Left kidney (tissue), 2 donors: ENCODE results near the gene TIAM2. TPM values are rescaled to one million over a fixed set of nuclear protein-coding genes. Genes with fewer than 3 reads are reported as not detected.
"Not testable (repeated sequence)": the region's sequence is repeated elsewhere in the genome, so short reads cannot be mapped to it uniquely, and the experiment has no call there.

Experiments
- DNase-seq: peaks from one replicate; pipeline ENCODE4 v3.0.0-alpha.2; 2013
- polyA plus RNA-seq: library from polyadenylated mRNA; unstranded; fragments of 120-200 nt; gene quantifications from one replicate; pipeline ENCODE4 v1.2.1, GENCODE V29; 2013; ENCODE audit not compliant: insufficient read length

Gene TIAM2
- polyA plus RNA-seq, 1 donor: 24.0 TPM

DNA sequence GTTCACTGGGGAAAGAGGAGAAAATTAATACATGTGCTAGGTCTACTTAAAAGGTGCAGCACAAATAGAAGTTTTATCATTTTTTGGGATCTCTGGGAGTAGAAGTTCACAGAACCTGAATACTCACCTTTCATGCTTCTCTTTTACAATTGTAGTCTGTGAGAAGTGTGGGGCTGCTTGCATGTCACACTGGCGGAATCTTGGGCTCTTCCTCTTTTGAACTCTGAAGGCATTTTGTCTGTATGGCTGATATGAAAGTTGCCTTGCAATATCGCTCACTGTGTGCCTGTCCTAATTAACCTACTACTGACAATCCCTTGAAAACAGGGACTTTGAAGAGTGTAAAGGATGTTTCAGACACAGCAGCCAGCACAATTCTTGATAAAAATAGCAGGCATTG is 202.8 kb downstream of the TIAM2 start:
- no peak for DNase-seq

DNA sequence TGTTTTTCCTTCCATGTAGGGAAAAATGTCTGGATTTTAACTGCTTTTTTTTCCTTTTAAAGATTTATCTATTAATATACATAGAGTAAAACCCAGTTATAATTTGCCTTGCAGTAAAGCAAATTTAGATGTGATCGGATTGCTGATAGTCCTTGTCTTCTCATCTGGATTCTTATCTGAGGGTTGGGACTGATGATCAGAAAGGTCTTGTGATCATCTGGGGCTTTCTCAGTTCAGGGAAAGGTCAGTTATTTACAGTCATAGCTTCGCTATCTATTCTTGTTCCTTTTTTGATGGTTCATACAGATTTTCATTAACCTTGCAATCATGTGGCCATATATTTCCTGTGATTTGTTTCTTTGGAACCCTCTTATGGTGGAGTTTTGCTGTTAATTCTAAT is 204.9 kb downstream of the TIAM2 start:
- DNase-seq: no peak

DNA sequence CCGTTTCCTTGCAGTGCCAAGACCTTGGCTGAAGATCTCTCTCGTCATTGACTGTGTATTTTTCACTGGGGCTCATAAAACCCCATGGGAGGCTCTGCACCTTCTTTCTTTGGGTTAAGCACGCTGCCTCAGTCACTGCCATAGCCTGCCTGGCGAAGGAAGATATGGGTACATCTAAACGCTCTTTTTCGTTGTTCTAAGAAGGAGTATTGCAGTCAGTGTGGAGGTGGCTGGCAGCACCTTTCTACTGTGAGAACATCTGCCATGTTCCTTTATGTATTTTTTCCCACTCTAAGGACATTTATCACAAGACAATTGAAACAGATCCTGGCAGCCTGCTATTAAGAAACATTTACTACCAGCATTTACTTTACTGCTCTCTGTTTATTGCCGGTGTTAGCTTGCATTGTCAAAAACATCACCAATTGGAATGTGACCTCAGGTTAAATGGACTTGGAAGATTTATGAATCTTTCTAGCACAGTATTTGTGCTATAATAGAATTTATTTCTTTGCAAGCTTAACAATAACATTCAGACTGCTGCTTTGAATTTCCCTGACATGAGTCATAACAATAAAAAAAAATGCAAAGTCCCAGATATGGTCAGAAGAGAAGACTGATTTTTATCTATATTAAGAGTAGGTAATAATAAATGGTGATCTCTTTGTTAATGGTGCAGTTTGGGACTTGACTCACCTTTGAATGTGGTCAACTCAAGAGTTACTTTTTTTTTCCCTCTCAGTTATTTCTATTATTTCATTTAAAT is 206.5 kb downstream of the TIAM2 start:
- peak; percentile 30 for DNase-seq

DNA sequence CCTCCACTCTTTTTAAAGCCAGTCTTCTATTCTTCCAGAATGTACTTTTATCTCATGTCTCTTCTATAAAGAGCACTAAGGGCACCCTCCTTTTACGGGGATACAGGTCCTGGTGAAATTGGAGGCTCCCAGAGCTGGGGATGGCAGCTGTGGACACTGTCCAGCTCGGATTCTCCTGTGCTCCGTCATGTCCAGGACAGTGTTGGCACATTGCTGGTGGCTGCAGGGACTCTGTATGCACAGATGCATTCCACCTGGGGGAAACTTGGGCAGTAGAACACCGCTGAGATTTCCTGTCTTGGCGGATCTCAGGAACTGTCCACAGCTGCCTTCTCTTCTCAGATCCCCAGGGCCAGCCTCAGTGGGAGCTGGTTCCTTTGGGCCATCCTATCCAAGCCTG is 212.1 kb downstream of the TIAM2 start:
- DNase-seq: no peak

DNA sequence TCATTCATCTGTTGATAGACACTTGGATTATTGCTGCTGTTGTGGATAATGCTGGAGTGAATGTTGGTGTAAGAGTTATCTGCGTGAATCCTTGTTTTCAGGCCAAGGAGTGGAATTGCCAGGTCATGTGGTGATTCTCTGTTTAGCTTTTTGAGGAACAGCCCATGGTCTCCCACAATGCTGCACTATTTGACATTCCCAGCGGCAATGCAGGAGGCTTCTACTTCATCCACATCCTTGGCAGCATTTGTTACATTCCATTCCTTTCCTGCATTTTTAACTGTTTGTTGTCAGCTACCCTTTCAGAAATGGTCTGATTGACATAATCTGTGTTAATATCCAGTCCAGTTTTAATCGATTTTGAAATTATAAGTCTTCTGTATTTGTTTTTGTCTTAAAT is 217.0 kb downstream of the TIAM2 start:
- DNase-seq: no peak

DNA sequence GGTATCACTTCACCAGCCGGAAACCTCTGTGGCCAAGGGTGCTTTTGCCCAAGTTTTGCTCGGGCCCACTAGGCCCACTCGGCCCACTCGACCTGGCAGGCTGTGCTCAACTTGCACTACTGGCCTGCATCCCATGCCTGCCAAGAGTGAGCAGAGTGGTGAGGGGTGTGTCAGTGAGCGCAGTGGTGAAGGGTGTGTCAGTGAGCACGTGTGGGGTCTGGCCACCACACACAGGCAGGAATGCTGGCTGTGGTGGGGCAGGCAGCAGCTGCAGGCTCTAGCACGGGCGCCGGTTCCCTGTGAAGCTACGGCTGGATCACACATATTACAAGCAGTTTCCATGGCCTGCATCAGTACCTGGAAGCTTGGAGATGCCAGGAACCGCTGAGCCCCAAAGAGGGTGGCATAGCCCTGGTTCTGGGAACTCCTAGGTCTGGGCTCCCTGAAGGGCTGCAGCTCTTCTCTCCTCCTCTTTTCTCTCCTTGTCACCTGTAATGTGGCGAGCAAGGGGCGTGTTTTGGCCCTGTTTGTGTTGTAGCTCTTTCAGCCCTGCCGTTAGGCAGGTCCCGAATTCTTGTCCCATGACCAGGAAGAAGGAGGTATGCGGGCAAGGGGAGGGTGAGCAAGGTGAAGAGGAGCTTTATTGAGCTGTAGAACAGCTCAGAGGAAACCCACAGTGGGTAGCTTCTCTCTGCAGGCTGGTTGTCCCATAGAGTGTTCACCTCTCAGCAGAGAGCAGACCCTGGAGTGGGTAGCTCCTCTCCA is 217.7 kb downstream of the TIAM2 start:
- no peak for DNase-seq

DNA sequence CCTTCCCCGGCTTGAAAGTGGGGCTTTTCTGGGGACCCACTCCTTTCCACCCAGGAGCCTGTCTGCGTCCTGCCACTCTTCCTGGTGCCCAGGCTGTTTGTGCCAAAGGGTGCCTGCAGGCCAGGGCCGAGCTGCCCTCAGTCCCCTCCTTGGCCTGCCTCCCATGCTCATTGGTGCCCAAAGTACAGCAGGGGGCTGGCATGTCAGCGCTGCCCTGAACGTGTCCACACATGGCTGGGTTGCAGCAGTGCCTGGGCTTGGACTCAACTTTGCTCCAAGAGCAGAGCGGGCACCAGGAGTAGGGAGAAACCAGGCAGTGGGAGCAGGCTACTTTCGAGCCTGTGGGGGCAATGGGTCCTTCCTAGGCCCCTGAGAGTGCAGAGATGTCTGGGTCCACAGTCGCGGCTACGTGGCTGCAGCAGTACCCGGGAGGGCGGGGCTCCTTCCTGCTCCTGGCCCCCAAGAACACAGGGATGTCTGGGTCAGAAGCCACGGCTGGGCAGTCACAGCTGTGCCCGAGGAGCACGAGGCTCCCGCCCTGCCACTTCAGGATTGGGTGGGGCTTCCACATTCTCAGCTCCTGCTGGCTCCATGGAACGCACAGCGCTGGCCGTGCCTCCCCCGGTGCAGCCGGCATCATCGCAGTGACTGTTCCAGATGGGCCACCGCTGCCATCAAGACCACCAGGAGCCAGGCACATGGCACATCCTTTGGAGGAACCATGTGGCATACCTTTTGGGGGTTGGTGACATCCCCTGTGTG is 218.7 kb downstream of the TIAM2 start:
- no peak for DNase-seq

DNA sequence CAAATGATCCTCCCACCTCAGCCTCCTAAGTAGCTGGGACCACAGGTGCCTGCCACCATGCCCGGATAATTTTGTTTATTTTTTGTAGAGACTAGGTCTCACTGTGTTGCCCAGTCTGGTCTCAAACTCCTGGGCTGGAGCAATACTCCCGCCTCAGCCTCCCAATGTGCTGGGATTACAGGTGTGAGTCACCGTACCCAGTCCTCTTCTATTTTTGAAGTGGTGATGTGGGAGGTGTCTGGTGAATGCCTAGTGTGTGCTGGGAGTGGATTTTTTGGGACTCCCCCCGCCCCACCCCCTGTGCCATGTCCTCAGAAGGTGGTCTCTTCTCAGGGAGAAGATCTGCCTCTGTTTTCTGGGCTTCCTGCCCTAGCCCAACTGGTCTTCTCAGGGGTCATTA is 220.8 kb downstream of the TIAM2 start:
- DNase-seq: no peak

DNA sequence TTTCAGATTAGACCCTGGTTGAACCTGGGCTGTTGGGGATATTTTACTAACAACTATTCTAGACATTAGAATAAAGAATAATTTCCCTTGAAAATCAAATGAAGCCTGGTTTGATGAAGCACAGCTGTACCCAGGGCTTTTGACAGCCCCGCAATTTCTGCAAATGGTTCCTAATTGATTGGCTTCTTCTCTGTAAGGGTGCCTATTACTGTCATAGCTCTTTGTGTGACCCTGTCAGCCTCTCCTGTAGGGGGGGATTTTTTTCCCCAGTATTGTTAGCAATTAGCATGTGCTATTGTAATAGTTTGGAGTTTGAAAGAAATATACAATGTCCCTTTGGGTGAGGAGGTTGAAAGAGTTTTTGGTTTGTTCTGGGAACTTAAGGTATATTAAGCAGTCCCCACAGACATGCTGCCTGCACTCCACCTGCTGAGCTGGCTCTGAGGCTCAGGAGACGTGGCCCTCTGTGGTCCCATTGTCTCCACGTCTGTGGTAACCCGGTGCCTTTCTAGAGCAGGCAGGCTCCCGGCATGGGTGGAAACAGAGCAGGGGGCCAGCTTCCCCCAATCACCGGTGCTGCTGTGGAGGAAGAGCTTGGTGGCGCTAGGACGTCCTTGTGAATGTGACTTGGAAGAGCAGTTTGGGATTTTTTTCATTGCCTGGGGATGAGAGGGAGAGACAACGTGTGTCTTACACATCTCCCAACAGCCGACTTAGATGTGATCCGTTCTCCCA is 221.4 kb downstream of the TIAM2 start:
- no peak for DNase-seq

DNA sequence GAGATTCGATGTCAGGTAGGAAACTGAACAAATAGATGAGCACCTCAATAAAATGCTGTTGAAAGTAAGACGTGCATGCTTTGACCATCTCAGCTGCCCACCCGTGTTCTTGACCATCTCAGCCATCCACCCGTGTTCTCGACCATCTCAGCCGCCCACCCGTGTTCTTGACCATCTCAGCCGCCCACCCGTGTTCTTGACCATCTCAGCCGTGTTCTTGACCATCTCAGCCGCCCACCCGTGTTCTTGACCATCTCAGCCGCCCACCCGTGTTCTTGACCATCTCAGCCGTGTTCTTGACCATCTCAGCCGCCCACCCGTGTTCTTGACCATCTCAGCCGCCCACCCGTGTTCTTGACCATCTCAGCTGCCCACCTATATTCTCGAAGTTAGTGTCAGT is 223.6 kb downstream of the TIAM2 start:
- DNase-seq: not testable (repeated sequence)

DNA sequence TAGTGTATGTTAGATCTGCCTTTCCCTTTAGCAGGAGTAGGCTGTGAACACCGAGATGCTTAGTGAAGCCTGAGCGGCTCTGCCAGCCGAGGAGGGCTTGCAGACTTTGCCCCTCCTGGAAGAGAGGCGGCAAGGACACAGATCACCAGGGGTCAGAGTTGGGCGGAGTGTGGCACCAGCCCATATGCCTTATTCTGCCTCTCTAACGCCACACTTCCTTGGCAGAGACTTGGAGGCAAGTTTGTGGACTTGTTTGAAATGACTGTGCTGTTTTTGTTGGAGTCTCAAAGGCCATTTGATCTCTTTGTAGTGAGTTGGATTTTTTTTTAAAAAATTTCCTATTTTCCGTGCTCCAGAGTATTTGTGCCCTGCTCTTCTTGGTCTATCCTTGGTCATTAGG is 224.2 kb downstream of the TIAM2 start:
- DNase-seq: no peak

DNA sequence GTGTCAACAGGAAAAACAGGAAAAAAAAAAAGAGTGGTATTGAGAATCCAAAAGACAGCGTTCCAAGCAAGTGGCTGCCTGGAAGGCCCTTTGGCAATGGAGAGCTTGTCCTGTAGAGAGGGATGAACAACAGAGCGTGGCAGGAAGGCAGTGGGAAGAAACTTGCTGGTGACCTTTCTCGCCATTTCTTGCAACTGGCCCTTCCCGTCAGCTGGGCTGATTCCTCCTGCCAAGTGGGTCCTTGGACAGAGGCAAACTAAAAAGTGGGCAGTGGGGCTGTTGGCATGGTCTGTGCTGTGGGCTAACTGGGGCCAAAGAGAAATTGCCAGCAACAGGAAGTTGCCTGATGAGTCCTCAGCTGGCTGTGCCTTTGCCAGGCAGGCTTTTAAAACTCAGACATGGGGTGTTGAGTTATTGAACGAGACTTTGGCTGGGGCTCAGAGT is 224.8 kb downstream of the TIAM2 start:
- no peak for DNase-seq

DNA sequence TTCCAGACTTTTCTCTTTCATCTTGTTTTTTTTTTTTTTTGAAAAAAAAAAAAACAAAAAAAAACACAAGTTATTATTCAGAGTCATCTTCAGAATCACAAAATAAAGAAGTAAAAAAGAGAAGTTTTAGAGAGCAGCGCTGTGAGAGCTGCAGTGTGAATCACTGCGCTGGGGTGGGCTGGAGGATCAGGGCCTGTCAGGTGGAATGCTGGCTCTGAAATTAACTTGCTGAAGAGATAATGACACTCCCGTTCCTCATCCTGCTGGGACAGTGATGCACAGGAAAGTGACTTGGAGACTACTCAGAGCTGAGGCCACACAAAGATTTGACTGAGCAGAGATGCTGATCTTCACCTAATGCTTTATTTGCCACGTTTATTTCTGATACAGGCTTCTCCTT is 226.0 kb downstream of the TIAM2 start:
- no peak for DNase-seq

DNA sequence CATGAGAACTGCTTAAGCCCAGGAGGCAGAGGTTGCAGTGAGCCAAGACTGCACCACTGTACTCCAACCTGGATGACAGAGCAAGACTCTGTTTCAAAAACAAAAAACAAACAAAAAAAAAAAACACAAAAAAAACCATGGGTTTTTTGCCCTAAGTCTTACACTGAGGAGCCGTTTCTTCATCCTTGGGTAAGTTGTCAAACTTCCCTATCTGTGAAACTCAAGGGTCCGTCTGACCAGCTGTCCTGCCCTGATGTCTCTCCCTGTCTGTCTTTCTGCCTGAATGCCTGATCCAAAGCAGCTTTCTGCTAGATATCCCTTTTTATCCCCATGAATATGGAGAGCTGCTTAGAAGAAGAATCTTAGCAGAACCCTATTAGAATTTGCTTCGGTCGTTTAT is 227.4 kb downstream of the TIAM2 start:
- no peak for DNase-seq

DNA sequence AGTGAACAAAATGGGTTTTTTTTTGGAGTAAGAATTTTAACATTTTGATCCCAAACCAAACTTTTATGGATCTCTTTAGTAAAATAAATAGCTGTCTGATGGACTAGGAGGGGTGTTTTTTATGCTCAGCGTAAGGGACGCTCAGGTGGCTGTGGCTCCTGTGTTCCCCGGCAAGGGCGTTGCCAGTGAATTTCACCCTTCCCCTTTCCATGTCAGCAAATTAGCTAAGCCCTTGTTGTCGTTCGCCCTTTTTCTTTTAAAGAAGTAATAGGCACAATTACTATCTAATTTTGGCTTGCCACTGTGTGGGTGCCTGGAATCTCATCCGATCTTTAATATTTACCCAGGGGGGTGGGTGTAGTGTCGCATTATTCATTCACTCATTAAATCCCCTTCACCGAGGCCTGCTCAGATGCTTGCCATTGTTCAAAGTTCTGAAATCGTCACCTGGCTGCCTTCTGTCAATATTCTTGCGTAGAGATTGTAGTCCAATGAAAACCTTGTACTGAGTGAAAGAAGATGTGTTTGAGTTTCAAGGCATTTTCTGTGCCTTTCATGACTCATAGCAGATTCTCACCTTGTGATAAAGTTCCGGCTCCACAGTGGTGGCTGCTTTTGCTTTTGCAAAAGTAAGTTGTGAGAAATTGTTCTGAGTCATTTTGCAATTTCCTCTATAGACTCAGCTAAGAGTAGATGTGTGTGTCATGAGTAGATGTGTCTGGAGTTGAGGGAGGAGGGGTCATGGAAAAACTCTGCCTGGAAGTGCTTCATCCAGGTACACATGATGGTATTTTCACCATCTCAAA is 228.7 kb downstream of the TIAM2 start:
- DNase-seq: no peak

DNA sequence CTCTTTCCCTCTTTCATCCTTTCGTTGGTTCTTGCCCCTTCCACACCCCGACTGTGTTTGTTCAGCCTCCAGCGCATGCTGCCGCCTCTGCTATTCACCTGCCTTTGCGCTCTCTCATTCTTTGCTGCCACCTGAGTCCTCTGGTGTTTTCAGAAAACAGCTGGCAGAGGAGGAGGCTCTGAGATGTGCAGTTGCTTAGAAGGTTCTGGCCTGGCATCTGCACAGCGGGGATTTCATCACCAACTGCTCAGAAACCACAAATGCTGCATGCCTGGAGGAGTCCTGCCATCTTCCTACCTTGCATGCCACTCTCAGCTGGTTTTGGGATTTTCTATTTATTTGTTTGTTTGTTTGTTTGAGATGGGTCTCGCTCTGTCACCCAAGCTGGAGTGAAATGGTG is 229.5 kb downstream of the TIAM2 start:
- DNase-seq: no peak

DNA sequence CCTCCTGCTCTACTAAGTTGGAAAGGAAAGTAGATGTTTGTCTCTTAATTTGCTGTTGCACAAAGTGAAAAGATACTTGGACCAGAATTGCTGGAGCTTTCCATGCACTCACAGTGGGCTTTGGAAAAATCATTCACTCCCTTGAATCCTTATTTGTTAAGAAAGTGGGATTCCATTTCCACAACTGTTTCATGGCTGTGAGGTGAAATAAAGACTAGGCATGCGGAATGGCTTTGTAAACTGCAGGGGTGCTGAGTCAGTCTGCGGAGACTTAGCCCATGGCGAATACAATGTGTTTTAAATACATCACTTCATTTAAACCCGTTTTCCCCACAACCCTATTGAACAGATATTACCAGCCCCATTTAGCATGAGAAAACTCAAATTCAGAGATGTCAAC is 231.9 kb downstream of the TIAM2 start:
- DNase-seq: no peak

DNA sequence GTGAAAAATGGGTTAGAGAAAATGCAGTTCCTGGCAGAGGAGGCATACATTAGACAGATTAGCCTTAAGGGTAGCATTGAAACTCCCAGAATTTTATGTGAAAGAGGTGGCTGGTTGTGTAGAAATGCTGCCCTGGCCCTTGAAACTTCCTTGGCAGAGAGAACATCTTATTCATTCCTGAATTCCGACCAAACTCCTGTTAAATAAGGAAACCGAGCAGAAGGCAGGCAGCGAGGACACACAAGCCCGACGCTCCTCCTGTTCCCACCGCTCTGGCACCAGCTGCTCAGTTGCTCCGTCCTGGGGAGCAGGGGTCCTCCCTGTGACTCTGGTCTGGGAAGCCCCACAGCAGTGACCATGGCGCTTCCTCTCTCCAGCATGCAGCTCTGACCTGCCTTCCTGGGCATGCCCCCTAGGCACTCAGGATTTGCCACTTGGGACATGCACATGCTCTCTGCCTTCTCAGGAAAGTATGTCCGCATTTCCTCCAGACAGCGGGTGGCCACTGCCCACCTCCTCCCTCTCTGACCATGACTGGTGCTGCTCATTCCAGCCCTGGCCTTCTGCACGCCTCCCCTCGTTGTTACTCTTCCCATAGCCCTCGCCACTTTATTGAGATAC is 233.5 kb downstream of the TIAM2 start:
- DNase-seq: no peak

DNA sequence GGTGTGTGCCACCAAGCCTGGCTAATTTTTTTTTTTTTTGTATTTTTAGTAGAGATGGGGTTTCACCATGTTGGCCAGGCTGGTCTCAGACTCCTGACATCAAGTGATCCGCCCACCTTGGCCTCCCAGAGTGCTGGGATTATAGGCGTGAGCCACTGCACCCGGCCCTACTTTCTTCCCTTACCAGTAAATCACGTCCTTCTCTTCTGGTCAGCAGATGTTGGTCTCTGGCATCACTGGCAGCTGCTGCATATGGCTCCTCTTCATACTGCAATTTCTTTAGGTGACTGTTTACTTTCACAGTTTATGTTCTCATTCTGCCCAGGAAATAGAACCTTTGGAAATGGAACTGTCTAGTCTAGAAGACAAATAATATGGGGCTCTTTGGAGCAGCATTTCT is 235.9 kb downstream of the TIAM2 start:
- not testable (repeated sequence) for DNase-seq

DNA sequence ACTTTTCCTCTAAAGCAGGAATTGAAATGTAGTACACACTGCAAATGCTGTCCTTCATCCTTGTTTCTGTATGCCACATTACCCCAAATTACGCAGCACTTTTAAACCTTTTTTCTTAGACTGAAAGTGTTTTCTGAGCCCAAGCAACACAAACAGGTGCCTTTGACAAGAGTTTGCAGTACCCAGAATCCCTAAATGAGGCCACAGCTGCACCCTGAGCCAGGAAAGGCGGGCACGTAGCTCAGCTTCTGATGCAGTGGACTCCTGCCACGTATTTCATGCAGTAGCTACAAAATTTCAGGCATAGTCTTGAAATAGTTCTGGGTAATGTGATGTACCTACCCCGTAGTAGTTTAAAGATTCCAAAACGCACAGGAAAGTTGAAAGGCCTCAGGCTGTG is 237.7 kb downstream of the TIAM2 start:
- no peak for DNase-seq

DNA sequence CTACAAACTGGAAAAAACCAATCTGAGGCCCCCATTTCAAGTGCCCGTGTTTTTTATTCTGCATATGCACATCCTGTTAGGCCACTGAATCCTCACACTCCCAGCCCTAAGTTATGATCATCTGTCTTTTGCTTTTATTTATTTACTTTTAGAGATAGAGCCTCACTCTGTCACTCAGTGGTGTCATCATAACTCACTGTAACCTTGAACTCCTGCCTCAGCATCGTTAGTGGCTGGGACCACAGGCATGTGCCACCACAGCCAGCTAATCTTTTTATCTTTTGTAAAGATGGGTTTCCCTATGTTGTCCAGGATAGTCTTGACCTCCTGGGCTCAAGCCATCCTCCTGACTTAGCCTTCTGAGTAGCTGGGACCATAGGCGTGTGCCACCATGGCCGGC is 239.1 kb downstream of the TIAM2 start:
- DNase-seq: no peak
